Smooth muscle cell (in vitro differentiated cells): ENCODE results near the gene POMP. TPM values are rescaled to one million over a fixed set of nuclear protein-coding genes. Genes with fewer than 3 reads are reported as not detected.
A peak's percentile ranks its signal among the peaks of the same experiment; 100 is the strongest.

Source experiments
- DNase-seq: peaks from one replicate; lab custom pipeline; 2025; ENCODE audit not compliant: unreplicated experiment; lab: John Stamatoyannopoulos, UW
- H2AFZ ChIP-seq: fragments of 200-600 bp; sonication (generic); 2 replicates; pipeline ENCODE4 v1.6.0; 2016; ENCODE audit warnings: antibody characterized with exemption, low read depth, mild to moderate bottlenecking
- H3F3A ChIP-seq: fragments of 200-600 bp; sonication (generic); 2 replicates; pipeline ENCODE4 v1.6.0; 2017; ENCODE audit warnings: antibody characterized with exemption, low read depth
- H3K27ac ChIP-seq: fragments of 200-600 bp; sonication (generic); 2 replicates; pipeline ENCODE4 v1.5.1; 2016; ENCODE audit warnings: low read depth, mild to moderate bottlenecking
- H3K27me3 ChIP-seq: fragments of 200-600 bp; sonication (generic); 2 replicates; pipeline ENCODE4 v1.6.1; 2016; ENCODE audit warnings: low read depth, mild to moderate bottlenecking
- H3K36me3 ChIP-seq: fragments of 200-600 bp; sonication (generic); 2 replicates; pipeline ENCODE4 v1.5.1; 2016; ENCODE audit warnings: low read depth
- H3K4me1 ChIP-seq: fragments of 200-600 bp; sonication (generic); 2 replicates; pipeline ENCODE4 v1.5.1; 2016; ENCODE audit warnings: low read depth
- H3K4me2 ChIP-seq: fragments of 200-600 bp; sonication (generic); 2 replicates; pipeline ENCODE4 v1.6.0; 2016; ENCODE audit warnings: mild to moderate bottlenecking
- H3K4me3 ChIP-seq: fragments of 200-600 bp; sonication (generic); 2 replicates; pipeline ENCODE4 v1.5.1; 2016; ENCODE audit warnings: mild to moderate bottlenecking
- H3K79me2 ChIP-seq: fragments of 200-600 bp; sonication (generic); 2 replicates; pipeline ENCODE4 v1.6.0; 2016; ENCODE audit warnings: low read depth, mild to moderate bottlenecking
- H3K9ac ChIP-seq: fragments of 200-600 bp; sonication (generic); 2 replicates; pipeline ENCODE4 v1.6.0; 2016; ENCODE audit warnings: low read depth
- H3K9me3 ChIP-seq: fragments of 200-600 bp; sonication (generic); replicated peaks from 2 replicates; pipeline ENCODE4 v1.5.1; 2016; ENCODE audit warnings: low read depth
- H4K20me1 ChIP-seq: fragments of 200-600 bp; sonication (generic); 2 replicates; pipeline ENCODE4 v1.6.0; 2016; ENCODE audit warnings: low read depth
- CTCF ChIP-seq: fragments of 200-600 bp; sonication (generic); IDR thresholded peaks from 2 replicates; pipeline ENCODE4 v1.5.1; 2017; ENCODE audit warnings: borderline replicate concordance, mild to moderate bottlenecking, antibody characterized with exemption; ENCODE audit not compliant: insufficient read depth, poor library complexity, severe bottlenecking
- WGBS: methylation state at CpG from one replicate; pipeline ENCODE4 v1.1.7; 2016; ENCODE audit warnings: low lambda C conversion rate; 5-methylcytosine and 5-hydroxymethylcytosine counted together
- polyA plus RNA-seq: library from polyadenylated mRNA; unstranded; fragments of >200 nt; fragmentation: Nextera tagmentation; extraction: Ambion mirVana; gene quantifications from 2 replicates; pipeline ENCODE4 v1.2.1, GENCODE V29; 2016
- total RNA-seq: library from RNA; depleted of rRNA; stranded (reverse); fragments of >200 nt; gene quantifications from 2 replicates; pipeline ENCODE4 v1.2.3, GENCODE V29; 2014

POMP gene
- total and polyA plus RNA-seq, 2 experiments from 2014 or later: 134 to 265 TPM

- no peak for DNase-seq
- H2AFZ ChIP-seq: no peak overlapping the region
- no peaks in the 10 kb centered on the region for H3K4me1 ChIP-seq
- no peaks in the 10 kb centered on the region for H4K20me1 ChIP-seq
- H3K27ac ChIP-seq: no peak overlapping the region
- H3K27me3 ChIP-seq: no peaks in the 10 kb centered on the region
- peaks cover 14% of the 10 kb centered on the region for H3F3A ChIP-seq
- H3K4me3 ChIP-seq: no peak overlapping the region
- no peak for TF ChIP-seq CTCF
- H3K9ac ChIP-seq: no peak overlapping the region
- no peaks in the 10 kb centered on the region for H3K9me3 ChIP-seq
- H3K4me2 ChIP-seq: no peak overlapping the region
- H3K79me2 ChIP-seq: no peaks in the 10 kb centered on the region
- H3K36me3 ChIP-seq: peaks cover 15% of the 10 kb centered on the region
These were observed 45.4 kb downstream of the POMP start for GRCh38 chr13:28704282-28704681.

DNA sequence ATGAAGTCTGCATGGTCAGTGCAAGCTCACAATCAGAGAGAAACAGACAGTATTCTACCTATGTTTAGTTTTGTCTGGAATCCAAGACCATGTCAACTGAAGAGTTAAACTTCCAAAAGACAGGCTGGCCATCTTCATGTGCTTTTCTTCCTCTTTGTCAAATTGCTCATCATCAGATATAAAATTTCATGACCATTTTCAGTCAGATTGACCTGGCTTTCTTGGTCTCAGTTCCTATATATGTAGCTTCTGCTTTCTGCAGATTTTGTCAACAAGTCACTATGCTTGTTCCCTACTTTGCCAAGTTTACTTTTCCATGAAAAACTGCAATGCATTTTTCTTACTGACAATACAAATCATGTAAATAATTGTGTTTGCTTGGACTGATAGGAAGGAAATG is 46.0 kb downstream of the POMP start:
- H3K27me3 ChIP-seq: no peaks in the 10 kb centered on the region

GRCh38 chr13:28705461-28706083 is 46.6 kb downstream of the POMP start:
- H3F3A ChIP-seq: peaks cover 14% of the 10 kb centered on the region
- peak overlapping the region; percentile 6 for H3K27ac ChIP-seq
- no peak overlapping the region for H3K4me3 ChIP-seq
- peak overlapping the region; percentile 22 for H3K4me2 ChIP-seq
- no peaks in the 10 kb centered on the region for H3K4me1 ChIP-seq
- no peak overlapping the region for H2AFZ ChIP-seq
- no peaks in the 10 kb centered on the region for H3K9me3 ChIP-seq
- no peaks in the 10 kb centered on the region for H3K79me2 ChIP-seq
- H3K27me3 ChIP-seq: no peaks in the 10 kb centered on the region
- no peak overlapping the region for H3K9ac ChIP-seq
- no peak for TF ChIP-seq CTCF
- 57% methylated on average over 5 of the region's 5 CpGs for WGBS
- H3K36me3 ChIP-seq: peaks cover 11% of the 10 kb centered on the region
- H4K20me1 ChIP-seq: no peaks in the 10 kb centered on the region
- no peak for DNase-seq

More for the DNA sequence above, 46.0 kb downstream of the POMP start:
- H3K9me3 ChIP-seq: no peaks in the 10 kb centered on the region
- H3K4me3 ChIP-seq: no peak overlapping the region
- H2AFZ ChIP-seq: no peak overlapping the region
- H3K79me2 ChIP-seq: no peaks in the 10 kb centered on the region
- DNase-seq: no peak
- no peak for TF ChIP-seq CTCF
- no peaks in the 10 kb centered on the region for H4K20me1 ChIP-seq
- peaks cover 14% of the 10 kb centered on the region for H3F3A ChIP-seq
- no peaks in the 10 kb centered on the region for H3K4me1 ChIP-seq
- peaks cover 12% of the 10 kb centered on the region for H3K36me3 ChIP-seq
- no peak overlapping the region for H3K9ac ChIP-seq
- peak overlapping the region; percentile 22 for H3K4me2 ChIP-seq
- peak overlapping the region; percentile 6 for H3K27ac ChIP-seq
